ENCODE data around the gene PPP1R2B.

Gene PPP1R2B

GRCh38 chr5:156883316-156883875, 33.3 kb downstream of the PPP1R2B start:
- DNase-seq: no peak

- no peak for DNase-seq
Observed at GRCh38 chr5:156888520-156888919, 38.4 kb downstream of the PPP1R2B start.

DNA sequence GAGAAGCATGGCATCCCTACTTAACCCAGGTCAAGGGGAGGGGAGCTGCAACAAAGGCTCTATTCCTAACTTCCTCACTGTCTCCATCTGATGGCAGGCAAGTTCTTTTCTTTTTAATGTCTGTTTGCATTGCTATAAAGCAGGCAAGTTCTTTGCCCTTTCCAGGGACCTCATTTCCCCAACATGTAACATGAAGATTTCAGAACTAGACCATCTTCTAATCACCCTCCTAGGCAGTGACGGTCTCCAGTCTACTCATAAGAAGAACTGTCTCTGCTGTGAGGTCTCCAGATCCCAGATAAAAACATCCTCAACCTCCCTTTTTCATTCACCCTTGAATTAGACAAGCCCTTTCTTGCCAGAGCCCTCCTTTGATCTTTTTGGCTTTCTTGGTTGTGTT, 42.1 kb downstream of the PPP1R2B start:
- no peak for DNase-seq

DNA sequence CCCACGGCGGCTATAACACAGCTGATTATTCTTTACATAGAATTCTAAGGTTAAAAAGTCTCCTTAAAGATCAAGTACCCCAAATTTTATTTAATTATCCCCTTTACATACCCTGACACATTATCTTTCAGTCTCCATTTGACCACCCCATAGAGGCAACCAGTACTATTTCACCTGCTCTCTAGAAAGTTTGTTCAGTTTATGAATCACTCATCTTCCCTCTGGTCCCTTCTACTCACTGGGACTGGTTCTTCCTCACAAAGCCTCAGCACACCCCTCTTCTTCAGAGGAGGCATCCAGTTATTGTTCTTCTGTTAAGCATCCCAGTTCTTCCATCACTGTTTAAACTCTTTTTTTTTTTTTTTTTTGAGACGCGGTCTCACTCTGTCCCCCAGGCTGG, 42.8 kb downstream of the PPP1R2B start:
- no peak for DNase-seq

DNA sequence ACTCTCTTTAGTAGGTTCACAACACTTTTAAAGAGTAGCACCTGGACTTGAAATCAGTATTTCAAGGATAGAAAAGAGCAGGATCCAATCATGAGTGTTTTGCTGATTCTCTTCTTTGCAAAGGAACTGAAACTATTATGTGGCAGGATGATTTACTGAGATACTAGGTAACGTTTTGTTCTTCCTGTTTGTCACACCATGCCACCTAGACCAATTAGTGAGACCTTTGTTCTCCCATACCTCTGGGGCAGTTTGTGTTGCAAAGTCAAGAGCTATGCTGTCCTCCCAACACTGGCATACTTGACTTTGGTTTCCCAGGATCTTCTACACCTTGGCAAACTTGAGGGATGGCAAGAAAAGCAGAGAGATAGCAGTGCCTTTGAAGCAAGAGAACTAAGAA, 43.4 kb downstream of the PPP1R2B start:
- no peak for DNase-seq

DNA sequence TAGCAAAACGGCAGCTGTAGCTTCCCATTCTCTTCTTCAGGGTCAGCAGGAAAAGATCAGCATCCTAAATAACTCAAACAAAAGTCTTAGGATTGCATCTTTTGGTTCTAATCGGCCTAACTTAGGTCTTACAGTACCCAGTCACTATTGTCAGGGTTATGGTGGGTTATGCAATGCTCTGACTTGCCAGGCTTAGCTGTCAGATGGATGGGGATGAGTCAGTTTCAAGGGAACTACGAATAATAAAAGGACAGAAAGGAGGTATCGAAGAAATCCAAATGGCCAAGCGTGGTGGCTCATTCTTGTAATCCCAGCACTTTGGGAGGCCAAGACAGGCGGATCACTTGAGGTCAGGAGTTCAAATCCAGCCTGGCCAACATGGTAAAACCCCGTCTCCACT, 46.5 kb downstream of the PPP1R2B start:
- no peak for DNase-seq
